22Rv1 (cell line): ENCODE data around the gene ROS1.

ENCODE experiments used
- CTCF ChIP-seq: fragments of 450-650 bp; IDR thresholded peaks from 2 replicates; pipeline ENCODE4 v1.5.1; 2017; ENCODE audit warnings: mild to moderate bottlenecking
- ZFX ChIP-seq: fragments of 450-650 bp; IDR thresholded peaks from 2 replicates; pipeline ENCODE4 v1.6.1; 2017; ENCODE audit warnings: antibody characterized with exemption, borderline replicate concordance

GRCh38 chr6:117397536-117398227 is 28.1 kb downstream of the ROS1 start:
- TF ChIP-seq CTCF (no peak), ZFX (no peak)
